Activated CD8-positive, alpha-beta memory T cell treated with anti-CD3 and anti-CD28 coated beads for 36 hours (primary cell): ENCODE measurements around the gene SMCO1. TPM values are rescaled to one million over a fixed set of nuclear protein-coding genes. Genes with fewer than 3 reads are reported as not detected.
"Not testable (repeated sequence)": the region's sequence is repeated elsewhere in the genome, so short reads cannot be mapped to it uniquely, and the experiment has no call there.

Experiments used
- CTCF ChIA-PET: fragments of 350-600 bp; sonication (Branson Sonifier 250); formaldehyde crosslinking; loops from one replicate; lab custom pipeline; 2021; ENCODE audit warnings: antibody characterized with exemption; lab: Charles Lee
- POLR2A ChIA-PET: fragments of 350-600 bp; sonication (Branson Sonifier 250); formaldehyde crosslinking; loops from one replicate; lab custom pipeline; 2021; ENCODE audit warnings: antibody characterized with exemption; lab: Charles Lee
- total RNA-seq, 2 experiments: library from RNA; stranded (reverse); gene quantifications; one replicate each; pipeline ENCODE4 v1.2.3, GENCODE V29; 2021

SMCO1 gene
- total RNA-seq = not detected

- CTCF ChIA-PET = interaction anchor here (1.2 kb wide), 1 partner anchor 97 kb away, joined by 3 read pairs; no protein-coding TSS in a partner anchor
Observed at GRCh38 chr3:196514913-196515621, at the start of gene SMCO1. SMCO1 (minus strand) TSS chr3:196515346; CDS start chr3:196515209, 137 bp downstream.

GRCh38 chr3:196563721-196564225 lies 48.6 kb upstream of the SMCO1 start:
- ChIA-PET POLR2A (no interaction called here), CTCF (no interaction called here)

More at GRCh38 chr3:196514913-196515621, at the start of gene SMCO1:
- POLR2A ChIA-PET = no interaction called here

GRCh38 chr3:196559826-196560225 lies 44.7 kb upstream of the SMCO1 start:
- POLR2A ChIA-PET = no interaction called here

GRCh38 chr3:196558476-196558875 lies 43.3 kb upstream of the SMCO1 start:
- ChIA-PET POLR2A (no interaction called here), CTCF (no interaction called here)

More at GRCh38 chr3:196559826-196560225, 44.7 kb upstream of the SMCO1 start:
- CTCF ChIA-PET = no interaction called here

- CTCF ChIA-PET = no interaction called here
- POLR2A ChIA-PET = no interaction called here
Observed at GRCh38 chr3:196557236-196557635, 42.1 kb upstream of the SMCO1 start.

GRCh38 chr3:196555295-196555694 lies 40.1 kb upstream of the SMCO1 start:
- POLR2A ChIA-PET = no interaction called here
- CTCF ChIA-PET = interaction anchor here (0.5 to 1.3 kb wide), 3 partner anchors 26 to 374 kb away, joined by 3 read pairs; no protein-coding TSS in a partner anchor

- ChIA-PET POLR2A (interaction anchor here (0.5 kb wide), 1 partner anchor 325 kb away, joined by 7 read pairs; no protein-coding TSS in a partner anchor), CTCF (no interaction called here)
Observed at GRCh38 chr3:196554205-196554604, 39.1 kb upstream of the SMCO1 start.

GRCh38 chr3:196553551-196553950 lies 38.4 kb upstream of the SMCO1 start:
- POLR2A ChIA-PET = no interaction called here
- CTCF ChIA-PET = interaction anchor here (1.2 kb wide), 1 partner anchor 15 kb away, joined by 3 read pairs; no protein-coding TSS in a partner anchor

GRCh38 chr3:196552253-196552652 lies 37.1 kb upstream of the SMCO1 start:
- CTCF ChIA-PET = interaction anchor here (1.2 kb wide), 1 partner anchor 14 kb away, joined by 3 read pairs; no protein-coding TSS in a partner anchor
- POLR2A ChIA-PET = no interaction called here

- POLR2A ChIA-PET, CTCF ChIA-PET: not testable (repeated sequence)
Observed at GRCh38 chr3:196550172-196550571, 35.0 kb upstream of the SMCO1 start.

GRCh38 chr3:196549312-196549711 lies 34.2 kb upstream of the SMCO1 start:
- CTCF ChIA-PET = interaction anchor here (0.5 kb wide), 1 partner anchor 19 kb away, joined by 3 read pairs; no protein-coding TSS in a partner anchor
- POLR2A ChIA-PET = not testable (repeated sequence)

GRCh38 chr3:196547067-196547466 lies 31.9 kb upstream of the SMCO1 start:
- ChIA-PET POLR2A (no interaction called here), CTCF (interaction anchor here (0.6 kb wide), 1 partner anchor 239 kb away, joined by 4 read pairs; no protein-coding TSS in a partner anchor)

GRCh38 chr3:196546537-196546936 lies 31.4 kb upstream of the SMCO1 start:
- CTCF ChIA-PET = interaction anchor here (0.6 kb wide), 1 partner anchor 239 kb away, joined by 4 read pairs; no protein-coding TSS in a partner anchor
- POLR2A ChIA-PET = no interaction called here

GRCh38 chr3:196544491-196544992 lies 29.4 kb upstream of the SMCO1 start:
- POLR2A ChIA-PET = no interaction called here
- CTCF ChIA-PET = interaction anchor here (0.5 to 1.0 kb wide), 2 partner anchors 16 to 47 kb away, joined by 3 to 4 read pairs; no protein-coding TSS in a partner anchor

- POLR2A ChIA-PET = no interaction called here
- CTCF ChIA-PET = interaction anchor here (1.5 kb wide), 1 partner anchor 13 kb away, joined by 6 read pairs; no protein-coding TSS in a partner anchor
Observed at GRCh38 chr3:196541684-196542445, 26.7 kb upstream of the SMCO1 start.

GRCh38 chr3:196537319-196537984 lies 22.3 kb upstream of the SMCO1 start:
- POLR2A ChIA-PET = no interaction called here
- CTCF ChIA-PET = interaction anchor here (0.7 to 1.4 kb wide), 4 partner anchors 9 to 44 kb away, joined by 3 to 4 read pairs (median 3); partner anchors contain the start of genes FBXO45 and WDR53

- ChIA-PET POLR2A (no interaction called here), CTCF (no interaction called here)
Observed at GRCh38 chr3:196533260-196533681, 18.1 kb upstream of the SMCO1 start.

GRCh38 chr3:196531418-196531817 lies 16.3 kb upstream of the SMCO1 start:
- CTCF ChIA-PET = interaction anchor here (0.6 kb wide), 1 partner anchor 252 kb away, joined by 3 read pairs; no protein-coding TSS in a partner anchor
- POLR2A ChIA-PET = no interaction called here
